SK-N-SH treated with all-trans-retinoic acid at 6 μM for 48 hours (cell line): ENCODE data around the gene SCFD2.
"Not testable (repeated sequence)": the region's sequence is repeated elsewhere in the genome, so short reads cannot be mapped to it uniquely, and the experiment has no call there.

ENCODE experiments used
- ATAC-seq: fragments of 200-7000 bp; cut with Tn5 transposase; 3 replicates; pipeline ENCODE4 v1.9.1; 2020; ENCODE audit warnings: mild to moderate bottlenecking, moderate library complexity
- ARNTL ChIP-seq: fragments of 450-650 bp; formaldehyde crosslinking; IDR thresholded peaks from 2 replicates; pipeline ENCODE4 v1.5.0; 2020; ENCODE audit warnings: low read depth, mild to moderate bottlenecking, moderate library complexity, borderline replicate concordance
- BACH2 ChIP-seq: fragments of 250-450 bp; sonication (Bioruptor Pico); IDR thresholded peaks from 2 replicates; pipeline ENCODE4 v1.9.0; 2021; ENCODE audit warnings: mild to moderate bottlenecking, borderline replicate concordance
- ESRRG ChIP-seq: fragments of 250-450 bp; sonication (Bioruptor Pico); IDR thresholded peaks from 2 replicates; pipeline ENCODE4 v1.6.1; 2021; ENCODE audit warnings: mild to moderate bottlenecking
- ISL1 ChIP-seq: fragments of 250-450 bp; sonication (Bioruptor Pico); IDR thresholded peaks from 2 replicates; pipeline ENCODE4 v2.1.2; 2022; ENCODE audit warnings: mild to moderate bottlenecking, moderate library complexity
- OSR1 ChIP-seq: fragments of 250-450 bp; sonication (Bioruptor Pico); IDR thresholded peaks from 2 replicates; pipeline ENCODE4 v1.8.0; 2022; ENCODE audit warnings: moderate library complexity, mild to moderate bottlenecking, inconsistent platforms
- PPARA ChIP-seq: fragments of 250-450 bp; sonication (Bioruptor Pico); IDR thresholded peaks from 2 replicates; pipeline ENCODE4 v1.5.0; 2020; ENCODE audit warnings: mild to moderate bottlenecking, borderline replicate concordance
- SNAI2 ChIP-seq: fragments of 250-450 bp; sonication (Bioruptor Pico); IDR thresholded peaks from 2 replicates; pipeline ENCODE4 v1.5.0; 2020; ENCODE audit warnings: mild to moderate bottlenecking, moderate library complexity
- TCF4 ChIP-seq: fragments of 250-450 bp; sonication (Bioruptor Pico); IDR thresholded peaks from 2 replicates; pipeline ENCODE4 v1.8.0; 2021; ENCODE audit warnings: mild to moderate bottlenecking, moderate library complexity, borderline replicate concordance
- TOX ChIP-seq: fragments of 250-450 bp; sonication (Bioruptor Pico); IDR thresholded peaks from 2 replicates; pipeline ENCODE4 v1.8.0; 2021; ENCODE audit warnings: mild to moderate bottlenecking, moderate library complexity, borderline replicate concordance
- ZC3H10 ChIP-seq: fragments of 250-450 bp; sonication (Bioruptor Pico); IDR thresholded peaks from 2 replicates; pipeline ENCODE4 v1.5.1; 2021; ENCODE audit warnings: mild to moderate bottlenecking, moderate library complexity
- ZFP30 ChIP-seq: fragments of 450-650 bp; formaldehyde crosslinking; IDR thresholded peaks from 2 replicates; pipeline ENCODE4 v1.5.0; 2022; ENCODE audit warnings: mild to moderate bottlenecking, moderate library complexity
- ZNF565 ChIP-seq: fragments of 450-650 bp; formaldehyde crosslinking; conservative IDR thresholded peaks from 2 replicates; pipeline ENCODE4 v1.5.0; 2020; ENCODE audit warnings: low read depth, mild to moderate bottlenecking, moderate library complexity
- ZNF70 ChIP-seq: fragments of 450-650 bp; formaldehyde crosslinking; IDR thresholded peaks from 2 replicates; pipeline ENCODE4 v1.5.0; 2020; ENCODE audit warnings: mild to moderate bottlenecking, moderate library complexity
- ZNF8 ChIP-seq: fragments of 450-650 bp; formaldehyde crosslinking; IDR thresholded peaks from 2 replicates; pipeline ENCODE4 v1.5.0; 2020; ENCODE audit warnings: mild to moderate bottlenecking, moderate library complexity
- TF ChIP-seq, protein P1 (sequence below): fragments of 250-450 bp; sonication (Bioruptor Pico); IDR thresholded peaks from 2 replicates; pipeline ENCODE4 v1.8.0; 2020; ENCODE audit warnings: mild to moderate bottlenecking, moderate library complexity, borderline replicate concordance
- TF ChIP-seq, protein P2 (sequence below): fragments of 250-450 bp; sonication (Bioruptor Pico); IDR thresholded peaks from 2 replicates; pipeline ENCODE4 v1.5.1; 2021; ENCODE audit warnings: mild to moderate bottlenecking, moderate library complexity
- TF ChIP-seq, protein P3 (sequence below): fragments of 250-450 bp; sonication (Bioruptor Pico); IDR thresholded peaks from 2 replicates; pipeline ENCODE4 v1.5.1; 2020; ENCODE audit warnings: low read depth, mild to moderate bottlenecking, moderate library complexity

Gene SCFD2

DNA sequence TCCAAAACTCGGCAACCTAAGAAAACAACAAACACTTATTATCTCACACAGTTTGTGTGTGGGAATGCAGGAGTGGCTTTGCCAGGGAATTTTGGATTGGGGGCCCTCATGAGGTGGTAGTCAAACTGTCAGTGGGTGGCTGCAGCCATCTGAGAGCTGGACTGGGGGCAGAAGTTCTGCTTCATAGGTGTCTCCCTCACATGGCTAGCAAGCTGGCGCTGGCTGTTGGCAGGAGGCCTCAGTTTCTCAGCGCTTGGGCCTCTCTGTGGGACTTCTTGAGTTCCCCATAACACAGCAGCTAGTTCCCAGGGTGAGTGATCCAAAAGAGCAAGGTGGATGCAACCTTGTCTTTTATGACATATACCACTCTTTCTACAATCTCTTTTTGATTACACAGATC lies 529.7 kb downstream of the SCFD2 start:
- no peak for ATAC-seq
- TF ChIP-seq ZFP30 (CRISPR knock-in tag), result no peak
- no peak for TF ChIP-seq ZNF70 (CRISPR knock-in tag)
- TF ChIP-seq PPARA (CRISPR knock-in tag), result no peak
- TF ChIP-seq TCF4 (CRISPR knock-in tag), result no peak
- TF ChIP-seq ZNF8 (CRISPR knock-in tag), result no peak

DNA sequence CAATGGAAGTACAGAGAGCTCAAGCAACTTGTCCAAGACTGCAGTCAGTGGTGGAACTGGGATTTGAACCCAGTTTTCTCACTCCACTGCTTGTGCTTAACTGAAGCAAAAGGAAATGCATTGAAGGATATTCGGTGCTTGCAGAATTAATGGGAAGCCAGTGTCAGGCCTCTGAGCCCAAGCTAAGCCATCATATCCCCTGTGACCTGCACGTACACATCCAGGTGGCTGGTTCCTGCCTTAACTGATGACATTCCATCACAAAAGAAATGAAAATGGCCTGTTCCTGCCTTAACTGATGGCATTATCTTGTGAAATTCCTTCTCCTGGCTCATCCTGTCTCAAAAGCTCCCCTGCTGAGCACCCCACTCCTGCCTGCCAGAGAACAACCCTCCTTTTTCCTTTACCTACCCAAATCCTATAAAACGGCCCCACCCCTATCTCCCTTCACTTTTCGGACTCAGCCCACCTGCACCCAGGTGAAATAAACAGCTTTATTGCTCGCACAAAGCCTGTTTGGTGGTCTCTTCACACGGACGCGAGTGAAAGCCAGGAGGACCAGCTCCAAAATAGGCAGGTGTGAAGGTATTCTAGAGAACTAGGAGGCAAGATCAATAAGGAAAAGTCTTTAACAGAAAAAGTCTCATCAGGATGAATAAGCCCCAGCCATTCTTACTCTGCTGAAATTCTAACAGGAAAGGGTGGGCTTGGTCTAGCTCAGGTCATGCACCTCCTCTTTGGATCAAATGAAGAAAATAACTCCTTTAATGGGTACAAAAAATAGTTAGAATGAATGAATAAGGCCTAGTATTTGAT lies 531.0 kb downstream of the SCFD2 start:
- ATAC-seq, result not testable (repeated sequence)

DNA sequence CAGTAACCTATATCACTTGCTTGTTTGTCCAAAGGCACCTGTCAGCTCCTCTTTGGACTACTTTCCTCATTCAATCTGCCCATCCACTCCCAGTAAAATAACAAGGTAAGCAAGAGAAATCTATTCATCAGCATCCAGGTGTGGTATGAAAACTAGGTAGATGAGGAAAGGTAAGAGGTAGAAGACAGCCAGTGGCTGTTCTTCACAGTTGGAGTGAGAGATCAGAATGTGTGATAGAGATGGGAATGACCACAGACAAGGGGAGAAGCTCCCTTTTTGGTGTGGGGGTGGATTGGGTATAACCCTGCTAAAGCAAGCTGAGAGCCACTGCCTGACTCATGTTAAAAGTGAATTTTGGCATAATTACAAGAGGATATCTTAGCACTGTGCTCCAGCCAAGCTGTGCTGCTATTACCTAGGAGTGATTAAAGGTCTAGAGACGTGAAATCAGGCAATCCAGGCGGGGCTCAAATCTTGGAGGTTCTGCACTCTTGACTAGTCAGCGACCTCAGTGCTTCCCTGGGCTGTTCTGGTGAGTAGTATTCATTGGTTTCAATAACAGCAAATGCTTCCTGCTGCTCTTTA lies 531.8 kb downstream of the SCFD2 start:
- TF ChIP-seq OSR1, result no peak
- no peak for TF ChIP-seq SNAI2 (CRISPR knock-in tag)
- TF ChIP-seq TOX (CRISPR knock-in tag), result no peak
- no peak for TF ChIP-seq ZC3H10
- TF ChIP-seq ESRRG (CRISPR knock-in tag), result no peak
- TF ChIP-seq ARNTL (CRISPR knock-in tag), result no peak
- TF ChIP-seq, protein P1, sequence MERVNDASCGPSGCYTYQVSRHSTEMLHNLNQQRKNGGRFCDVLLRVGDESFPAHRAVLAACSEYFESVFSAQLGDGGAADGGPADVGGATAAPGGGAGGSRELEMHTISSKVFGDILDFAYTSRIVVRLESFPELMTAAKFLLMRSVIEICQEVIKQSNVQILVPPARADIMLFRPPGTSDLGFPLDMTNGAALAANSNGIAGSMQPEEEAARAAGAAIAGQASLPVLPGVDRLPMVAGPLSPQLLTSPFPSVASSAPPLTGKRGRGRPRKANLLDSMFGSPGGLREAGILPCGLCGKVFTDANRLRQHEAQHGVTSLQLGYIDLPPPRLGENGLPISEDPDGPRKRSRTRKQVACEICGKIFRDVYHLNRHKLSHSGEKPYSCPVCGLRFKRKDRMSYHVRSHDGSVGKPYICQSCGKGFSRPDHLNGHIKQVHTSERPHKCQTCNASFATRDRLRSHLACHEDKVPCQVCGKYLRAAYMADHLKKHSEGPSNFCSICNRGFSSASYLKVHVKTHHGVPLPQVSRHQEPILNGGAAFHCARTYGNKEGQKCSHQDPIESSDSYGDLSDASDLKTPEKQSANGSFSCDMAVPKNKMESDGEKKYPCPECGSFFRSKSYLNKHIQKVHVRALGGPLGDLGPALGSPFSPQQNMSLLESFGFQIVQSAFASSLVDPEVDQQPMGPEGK (CRISPR knock-in tag), result no peak
- no peak for ATAC-seq

DNA sequence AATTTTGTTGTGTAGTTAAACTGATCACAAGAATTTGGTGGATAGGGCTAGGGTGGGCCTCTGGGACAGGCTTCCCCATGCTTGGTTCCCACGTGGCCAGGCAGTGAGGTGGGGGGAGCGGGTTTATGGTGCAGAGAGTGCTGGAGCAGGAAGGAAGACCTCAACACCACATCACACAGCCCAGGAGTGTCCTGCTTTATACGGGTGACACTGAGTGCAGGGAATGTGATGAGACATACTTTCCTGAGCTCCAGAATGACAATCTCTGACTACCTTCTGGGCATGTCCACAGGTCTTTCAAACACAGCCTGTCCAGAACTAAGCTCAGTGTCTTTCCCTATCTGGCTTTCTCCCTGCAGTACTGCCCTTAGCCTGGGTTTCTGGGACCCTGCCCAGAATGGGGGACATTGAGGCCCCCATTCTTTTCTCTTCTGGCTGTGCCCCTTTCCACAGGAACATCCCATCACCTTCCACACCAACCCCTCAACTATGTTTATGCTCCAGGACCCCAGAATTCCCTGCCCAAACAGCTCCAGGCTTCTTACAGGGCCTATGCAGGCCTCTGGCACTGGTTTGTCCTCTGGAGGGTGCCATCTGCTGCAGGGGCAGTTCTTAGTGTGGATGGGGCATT lies 540.3 kb downstream of the SCFD2 start:
- TF ChIP-seq SNAI2 (CRISPR knock-in tag) (no peak), TOX (CRISPR knock-in tag) (no peak), ZNF565 (no peak), ZNF8 (CRISPR knock-in tag) (no peak), ESRRG (CRISPR knock-in tag) (no peak), OSR1 (no peak)
- TF ChIP-seq, protein P2, sequence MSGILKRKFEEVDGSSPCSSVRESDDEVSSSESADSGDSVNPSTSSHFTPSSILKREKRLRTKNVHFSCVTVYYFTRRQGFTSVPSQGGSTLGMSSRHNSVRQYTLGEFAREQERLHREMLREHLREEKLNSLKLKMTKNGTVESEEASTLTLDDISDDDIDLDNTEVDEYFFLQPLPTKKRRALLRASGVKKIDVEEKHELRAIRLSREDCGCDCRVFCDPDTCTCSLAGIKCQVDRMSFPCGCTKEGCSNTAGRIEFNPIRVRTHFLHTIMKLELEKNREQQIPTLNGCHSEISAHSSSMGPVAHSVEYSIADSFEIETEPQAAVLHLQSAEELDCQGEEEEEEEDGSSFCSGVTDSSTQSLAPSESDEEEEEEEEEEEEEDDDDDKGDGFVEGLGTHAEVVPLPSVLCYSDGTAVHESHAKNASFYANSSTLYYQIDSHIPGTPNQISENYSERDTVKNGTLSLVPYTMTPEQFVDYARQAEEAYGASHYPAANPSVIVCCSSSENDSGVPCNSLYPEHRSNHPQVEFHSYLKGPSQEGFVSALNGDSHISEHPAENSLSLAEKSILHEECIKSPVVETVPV, result no peak
- TF ChIP-seq, protein P3, sequence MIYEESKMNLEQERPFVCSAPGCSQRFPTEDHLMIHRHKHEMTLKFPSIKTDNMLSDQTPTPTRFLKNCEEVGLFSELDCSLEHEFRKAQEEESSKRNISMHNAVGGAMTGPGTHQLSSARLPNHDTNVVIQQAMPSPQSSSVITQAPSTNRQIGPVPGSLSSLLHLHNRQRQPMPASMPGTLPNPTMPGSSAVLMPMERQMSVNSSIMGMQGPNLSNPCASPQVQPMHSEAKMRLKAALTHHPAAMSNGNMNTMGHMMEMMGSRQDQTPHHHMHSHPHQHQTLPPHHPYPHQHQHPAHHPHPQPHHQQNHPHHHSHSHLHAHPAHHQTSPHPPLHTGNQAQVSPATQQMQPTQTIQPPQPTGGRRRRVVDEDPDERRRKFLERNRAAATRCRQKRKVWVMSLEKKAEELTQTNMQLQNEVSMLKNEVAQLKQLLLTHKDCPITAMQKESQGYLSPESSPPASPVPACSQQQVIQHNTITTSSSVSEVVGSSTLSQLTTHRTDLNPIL (CRISPR knock-in tag), result no peak
- TF ChIP-seq, all 23 proteins: peak for 0
- peak; percentile 15 for ATAC-seq

DNA sequence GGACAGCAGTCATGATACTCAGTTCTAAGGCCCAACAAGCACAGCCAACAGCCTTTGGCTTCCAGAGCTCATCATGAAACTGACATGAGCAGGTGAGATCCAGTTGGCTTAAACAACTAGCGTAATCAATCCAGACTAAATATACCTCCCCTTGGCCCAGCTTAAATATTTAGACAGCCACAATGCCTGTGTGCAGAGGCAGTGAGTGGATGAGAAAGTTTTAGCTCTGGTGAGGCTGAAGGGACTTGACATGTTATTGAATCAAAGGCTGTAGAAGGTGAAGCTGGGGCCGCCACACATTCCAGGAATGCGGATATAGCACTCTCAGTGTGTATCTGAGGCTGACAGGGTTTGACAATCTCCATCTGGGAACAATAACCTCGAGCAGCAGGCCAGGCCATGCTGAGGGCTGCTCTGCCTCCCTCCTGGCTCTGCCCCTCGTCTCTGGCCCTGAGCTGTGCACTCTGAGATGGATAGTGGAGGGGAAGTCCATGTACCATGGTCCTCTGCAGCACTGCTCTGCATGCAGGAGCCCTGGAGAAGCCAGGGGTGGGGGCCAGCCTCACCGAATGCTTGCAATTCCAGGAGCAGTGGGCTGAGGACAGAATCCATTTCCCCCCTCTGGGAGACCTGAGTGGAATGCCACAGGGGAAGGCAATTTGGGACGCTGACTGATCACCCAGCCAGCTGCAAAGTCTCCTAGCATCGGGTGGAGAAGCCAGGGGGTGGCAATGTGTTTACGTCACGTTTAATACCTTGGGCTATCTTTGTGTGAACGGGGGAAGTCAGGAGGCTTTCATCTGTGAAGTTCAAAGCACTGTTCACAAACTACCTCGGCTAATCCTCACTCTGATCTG lies 541.0 kb downstream of the SCFD2 start:
- ATAC-seq, result peak; percentile 98
- TF ChIP-seq, protein P2, result no peak
- TF ChIP-seq, protein P3 (CRISPR knock-in tag), result no peak
- TF ChIP-seq TCF4 (CRISPR knock-in tag) (peak; percentile 72; the same call in 1 of the 2 replicates), ISL1 (CRISPR knock-in tag) (peak; percentile 51), BACH2 (no peak), OSR1 (no peak), PPARA (CRISPR knock-in tag) (no peak), ZNF565 (no peak)
- TF ChIP-seq, protein P1 (CRISPR knock-in tag), result no peak
